ENCODE results near the gene CRTAC1. TPM values are rescaled to one million over a fixed set of nuclear protein-coding genes. Genes with fewer than 3 reads are reported as not detected.

Gene CRTAC1
- total and polyA plus RNA-seq, 4 donors = 0.14 to 0.33 (median 0.26) TPM

GRCh38 chr10:97895915-97896314 is 134.5 kb downstream of the CRTAC1 start (continued):
- TF ChIP-seq GABPA (IDR thresholded peaks at IDR 0.05 in 1 of 2, conservative IDR thresholded peaks at IDR 0.05 in 1 of 2) (no peak), SP1 (IDR thresholded peaks at IDR 0.05) (no peak), RXRA (IDR thresholded peaks at IDR 0.05) (no peak), YY1 (IDR thresholded peaks at IDR 0.05) (no peak), TAF1 (conservative IDR thresholded peaks at IDR 0.05) (no peak), FOXA2 (IDR thresholded peaks at IDR 0.05) (no peak), EGR1 (IDR thresholded peaks at IDR 0.05; ENCODE audit: low read depth in 2 of 2) (no peak), ATF3 (IDR thresholded peaks at IDR 0.05) (no peak), HNF4A (conservative IDR thresholded peaks at IDR 0.05) (no peak)

GRCh38 chr10:97895084-97895483 is 135.3 kb downstream of the CRTAC1 start:
- no peak overlapping the region for H3K9ac ChIP-seq (ENCODE audit: low read depth in 1 of 2, low read length in 2 of 2)
- no peak overlapping the region for H3K27ac ChIP-seq (ENCODE audit: low read depth in 1 of 2, low read length in 2 of 2)
- WGBS = 85% methylated on average over 13 of the region's 13 CpGs
- no peak overlapping the region for H3K4me3 ChIP-seq (ENCODE audit: low read depth in 1 of 3, low read length in 3 of 3)
- DNase-seq (ENCODE audit: low spot score) = no peak
- H3K36me3 ChIP-seq (ENCODE audit: control insufficient read depth in 4 of 4, insufficient read depth in 3 of 4, low read depth in 1 of 4, low read length in 3 of 4) = no peaks in the 10 kb centered on the region
- no peaks in the 10 kb centered on the region for H3K4me1 ChIP-seq (ENCODE audit: control insufficient read depth in 4 of 4, insufficient read depth in 4 of 4, low read length in 3 of 4)
- peaks cover 0 to 3% (median 0%) of the 10 kb centered on the region in 4 donors for H3K27me3 ChIP-seq (ENCODE audit: control insufficient read depth in 4 of 4, insufficient read depth in 4 of 4, low read length in 3 of 4)
- TF ChIP-seq EGR1 (IDR thresholded peaks at IDR 0.05; ENCODE audit: low read depth in 2 of 2) = no peak
- TF ChIP-seq SP1 (IDR thresholded peaks at IDR 0.05) = no peak
- no peak for TF ChIP-seq HNF4G (IDR thresholded peaks at IDR 0.05)
- TF ChIP-seq ZBTB33 (IDR thresholded peaks at IDR 0.05) = no peak
- no peak for TF ChIP-seq MAX (IDR thresholded peaks at IDR 0.05)
- TF ChIP-seq YY1 (IDR thresholded peaks at IDR 0.05) = no peak
- no peak for TF ChIP-seq FOXA1 (IDR thresholded peaks at IDR 0.05)
- TF ChIP-seq TAF1 (conservative IDR thresholded peaks at IDR 0.05) = no peak
- TF ChIP-seq CTCF (IDR thresholded peaks at IDR 0.05; ENCODE audit: low read depth, low read length, missing input control) = no peak
- no peak for TF ChIP-seq JUND (IDR thresholded peaks at IDR 0.05)
- TF ChIP-seq RAD21 (IDR thresholded peaks at IDR 0.05) = no peak
- H3K9me3 ChIP-seq (ENCODE audit: control insufficient read depth in 4 of 4, low read length in 3 of 4) = no peaks in the 10 kb centered on the region

- H3K27me3 ChIP-seq (ENCODE audit: control insufficient read depth in 4 of 4, insufficient read depth in 4 of 4, low read length in 3 of 4) = peaks cover 0 to under 1% (median 0%) of the 10 kb centered on the region in 4 donors
- H3K4me3 ChIP-seq (ENCODE audit: low read depth in 1 of 3, low read length in 3 of 3) = no peak overlapping the region
- WGBS = 55% methylated on average over 3 of the region's 3 CpGs
- H3K9ac ChIP-seq (ENCODE audit: low read depth in 1 of 2, low read length in 2 of 2) = no peak overlapping the region
- H3K36me3 ChIP-seq (ENCODE audit: control insufficient read depth in 4 of 4, insufficient read depth in 3 of 4, low read depth in 1 of 4, low read length in 3 of 4) = no peaks in the 10 kb centered on the region
- no peak overlapping the region for H3K27ac ChIP-seq (ENCODE audit: low read depth in 1 of 2, low read length in 2 of 2)
- no peaks in the 10 kb centered on the region for H3K4me1 ChIP-seq (ENCODE audit: control insufficient read depth in 4 of 4, insufficient read depth in 4 of 4, low read length in 3 of 4)
- H3K9me3 ChIP-seq (ENCODE audit: control insufficient read depth in 4 of 4, low read length in 3 of 4) = no peaks in the 10 kb centered on the region
- no peak for TF ChIP-seq ZBTB33 (IDR thresholded peaks at IDR 0.05)
- no peak for TF ChIP-seq RAD21 (IDR thresholded peaks at IDR 0.05)
- TF ChIP-seq YY1 (IDR thresholded peaks at IDR 0.05) = no peak
- TF ChIP-seq EGR1 (IDR thresholded peaks at IDR 0.05; ENCODE audit: low read depth in 2 of 2) = no peak
- TF ChIP-seq SP1 (IDR thresholded peaks at IDR 0.05) = no peak
- TF ChIP-seq HNF4G (IDR thresholded peaks at IDR 0.05) = no peak
- no peak for DNase-seq (ENCODE audit: low spot score)
Measured at GRCh38 chr10:97894092-97894491, 136.3 kb downstream of the CRTAC1 start.

All from liver (tissue), 9 donors.